ENCODE results near the gene TSHZ2.

TSHZ2 gene

GRCh38 chr20:53322651-53323050 lies 350.5 kb downstream of the TSHZ2 start:
- TF ChIP-seq ZBTB7A (IDR thresholded peaks at IDR 0.05; ENCODE audit: low read depth) (no peak), TCF12 (IDR thresholded peaks at IDR 0.05; ENCODE audit: low read depth) (no peak), CEBPB (IDR thresholded peaks at IDR 0.05) (no peak), FOXM1 (IDR thresholded peaks at IDR 0.05; ENCODE audit: borderline replicate concordance, low read depth) (no peak), TEAD4 (IDR thresholded peaks at IDR 0.05) (no peak), TAF1 (IDR thresholded peaks at IDR 0.05; ENCODE audit: low read depth) (no peak)
- TF ChIP-seq, protein P1, sequence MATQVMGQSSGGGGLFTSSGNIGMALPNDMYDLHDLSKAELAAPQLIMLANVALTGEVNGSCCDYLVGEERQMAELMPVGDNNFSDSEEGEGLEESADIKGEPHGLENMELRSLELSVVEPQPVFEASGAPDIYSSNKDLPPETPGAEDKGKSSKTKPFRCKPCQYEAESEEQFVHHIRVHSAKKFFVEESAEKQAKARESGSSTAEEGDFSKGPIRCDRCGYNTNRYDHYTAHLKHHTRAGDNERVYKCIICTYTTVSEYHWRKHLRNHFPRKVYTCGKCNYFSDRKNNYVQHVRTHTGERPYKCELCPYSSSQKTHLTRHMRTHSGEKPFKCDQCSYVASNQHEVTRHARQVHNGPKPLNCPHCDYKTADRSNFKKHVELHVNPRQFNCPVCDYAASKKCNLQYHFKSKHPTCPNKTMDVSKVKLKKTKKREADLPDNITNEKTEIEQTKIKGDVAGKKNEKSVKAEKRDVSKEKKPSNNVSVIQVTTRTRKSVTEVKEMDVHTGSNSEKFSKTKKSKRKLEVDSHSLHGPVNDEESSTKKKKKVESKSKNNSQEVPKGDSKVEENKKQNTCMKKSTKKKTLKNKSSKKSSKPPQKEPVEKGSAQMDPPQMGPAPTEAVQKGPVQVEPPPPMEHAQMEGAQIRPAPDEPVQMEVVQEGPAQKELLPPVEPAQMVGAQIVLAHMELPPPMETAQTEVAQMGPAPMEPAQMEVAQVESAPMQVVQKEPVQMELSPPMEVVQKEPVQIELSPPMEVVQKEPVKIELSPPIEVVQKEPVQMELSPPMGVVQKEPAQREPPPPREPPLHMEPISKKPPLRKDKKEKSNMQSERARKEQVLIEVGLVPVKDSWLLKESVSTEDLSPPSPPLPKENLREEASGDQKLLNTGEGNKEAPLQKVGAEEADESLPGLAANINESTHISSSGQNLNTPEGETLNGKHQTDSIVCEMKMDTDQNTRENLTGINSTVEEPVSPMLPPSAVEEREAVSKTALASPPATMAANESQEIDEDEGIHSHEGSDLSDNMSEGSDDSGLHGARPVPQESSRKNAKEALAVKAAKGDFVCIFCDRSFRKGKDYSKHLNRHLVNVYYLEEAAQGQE (IDR thresholded peaks at IDR 0.05; ENCODE audit: low read depth), result no peak

DNA sequence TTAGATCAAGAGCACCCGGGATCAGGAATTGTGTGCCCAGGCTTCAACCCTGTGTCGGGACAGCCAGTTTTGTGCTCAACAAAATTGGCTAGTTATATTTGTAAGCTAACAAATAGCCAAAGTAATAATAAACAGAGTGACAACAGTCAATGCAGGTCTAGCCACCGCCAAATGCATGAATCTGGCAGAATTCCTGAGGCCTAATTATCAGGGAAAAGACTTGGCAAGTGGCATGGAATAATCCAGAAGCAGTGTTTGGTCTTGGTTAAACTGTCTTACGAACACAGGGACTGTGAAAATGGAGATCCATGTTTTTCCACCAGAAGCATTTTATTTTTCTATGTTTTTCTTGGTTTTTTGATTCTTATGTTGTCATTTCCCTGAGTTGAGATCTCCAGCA lies 352.7 kb downstream of the TSHZ2 start:
- TF ChIP-seq YY1 (IDR thresholded peaks at IDR 0.05; ENCODE audit: low read depth) (no peak), USF1 (IDR thresholded peaks at IDR 0.05) (no peak), RAD21 (IDR thresholded peaks at IDR 0.05; ENCODE audit: low read depth) (no peak), TCF12 (IDR thresholded peaks at IDR 0.05; ENCODE audit: low read depth) (no peak), NFIC (IDR thresholded peaks at IDR 0.05) (no peak), TAF1 (IDR thresholded peaks at IDR 0.05; ENCODE audit: low read depth) (no peak), EGR1 (IDR thresholded peaks at IDR 0.05) (no peak), TEAD4 (IDR thresholded peaks at IDR 0.05) (no peak), EP300 (IDR thresholded peaks at IDR 0.05; ENCODE audit: borderline replicate concordance) (no peak), ZBTB7A (IDR thresholded peaks at IDR 0.05; ENCODE audit: low read depth) (no peak), FOXM1 (IDR thresholded peaks at IDR 0.05; ENCODE audit: borderline replicate concordance, low read depth) (no peak), CEBPB (IDR thresholded peaks at IDR 0.05) (no peak), CREB1 (IDR thresholded peaks at IDR 0.05; ENCODE audit: low read depth) (no peak)
- TF ChIP-seq, protein P2, sequence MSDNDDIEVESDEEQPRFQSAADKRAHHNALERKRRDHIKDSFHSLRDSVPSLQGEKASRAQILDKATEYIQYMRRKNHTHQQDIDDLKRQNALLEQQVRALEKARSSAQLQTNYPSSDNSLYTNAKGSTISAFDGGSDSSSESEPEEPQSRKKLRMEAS (IDR thresholded peaks at IDR 0.05), result no peak
- TF ChIP-seq, protein P1 (IDR thresholded peaks at IDR 0.05; ENCODE audit: low read depth), result no peak

DNA sequence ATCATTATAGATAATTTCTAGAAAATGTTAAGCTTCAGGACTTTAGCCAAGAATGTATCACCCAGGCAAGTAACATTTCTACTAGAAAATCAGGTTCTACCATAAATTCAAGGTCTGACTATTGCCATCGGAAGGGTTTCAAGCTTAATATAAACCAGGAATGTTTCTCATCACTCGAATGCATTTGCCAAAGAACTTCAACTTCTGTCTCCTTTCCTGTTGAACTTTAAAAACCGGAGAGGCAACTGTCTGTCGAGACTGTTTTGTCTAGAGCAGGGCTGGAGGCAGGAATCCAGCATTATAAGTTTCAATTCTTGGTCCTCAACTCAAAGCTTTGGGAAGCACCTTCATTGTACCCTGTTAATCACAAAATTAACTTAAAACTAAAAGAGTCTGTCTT lies 356.8 kb downstream of the TSHZ2 start:
- TF ChIP-seq ZBTB7A (IDR thresholded peaks at IDR 0.05; ENCODE audit: low read depth), result no peak

GRCh38 chr20:53329781-53330180 lies 357.6 kb downstream of the TSHZ2 start:
- TF ChIP-seq EP300 (IDR thresholded peaks at IDR 0.05; ENCODE audit: borderline replicate concordance) (no peak), TEAD4 (IDR thresholded peaks at IDR 0.05) (no peak), ZBTB7A (IDR thresholded peaks at IDR 0.05; ENCODE audit: low read depth) (no peak), FOXM1 (IDR thresholded peaks at IDR 0.05; ENCODE audit: borderline replicate concordance, low read depth) (no peak), USF1 (IDR thresholded peaks at IDR 0.05) (no peak), TCF12 (IDR thresholded peaks at IDR 0.05; ENCODE audit: low read depth) (no peak), NFIC (IDR thresholded peaks at IDR 0.05) (no peak), YY1 (IDR thresholded peaks at IDR 0.05; ENCODE audit: low read depth) (no peak), EGR1 (IDR thresholded peaks at IDR 0.05) (no peak)

DNA sequence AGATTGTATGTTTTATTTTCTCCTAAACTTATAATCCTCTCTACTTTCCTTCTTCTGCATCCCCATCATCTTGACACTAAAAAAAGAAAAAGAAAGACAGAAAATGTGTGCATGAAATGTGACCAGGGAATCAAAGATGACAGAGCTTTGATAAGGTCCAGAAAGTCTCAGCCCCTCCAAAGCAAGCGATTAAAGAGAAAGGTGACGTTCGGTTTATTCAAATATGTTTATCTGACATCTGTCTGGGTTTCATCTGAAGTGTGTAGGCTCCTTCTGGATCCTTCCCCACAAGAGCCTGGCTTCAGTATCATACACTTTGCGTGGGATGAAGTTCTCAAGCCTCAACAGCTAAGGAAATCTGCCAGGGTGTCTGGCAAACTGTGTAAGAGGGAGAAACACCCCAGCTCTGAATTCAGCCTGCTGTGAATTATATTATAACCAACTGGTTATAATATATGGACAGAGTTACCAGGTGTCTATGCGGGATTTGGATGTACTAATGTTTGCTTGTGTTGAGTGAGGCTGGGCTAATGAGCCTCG lies 358.5 kb downstream of the TSHZ2 start:
- TF ChIP-seq TEAD4 (IDR thresholded peaks at IDR 0.05) (no peak), EP300 (IDR thresholded peaks at IDR 0.05; ENCODE audit: borderline replicate concordance) (no peak), CREB1 (IDR thresholded peaks at IDR 0.05; ENCODE audit: low read depth) (no peak), CEBPB (IDR thresholded peaks at IDR 0.05) (no peak), TAF1 (IDR thresholded peaks at IDR 0.05; ENCODE audit: low read depth) (no peak), USF1 (IDR thresholded peaks at IDR 0.05) (no peak), YY1 (IDR thresholded peaks at IDR 0.05; ENCODE audit: low read depth) (no peak), EGR1 (IDR thresholded peaks at IDR 0.05) (no peak), FOXM1 (IDR thresholded peaks at IDR 0.05; ENCODE audit: borderline replicate concordance, low read depth) (no peak), TCF12 (IDR thresholded peaks at IDR 0.05; ENCODE audit: low read depth) (no peak), NFIC (IDR thresholded peaks at IDR 0.05) (no peak), RAD21 (IDR thresholded peaks at IDR 0.05; ENCODE audit: low read depth) (no peak), ZBTB7A (IDR thresholded peaks at IDR 0.05; ENCODE audit: low read depth) (no peak)
- TF ChIP-seq, protein P1 (IDR thresholded peaks at IDR 0.05; ENCODE audit: low read depth), result no peak
- TF ChIP-seq, protein P2 (IDR thresholded peaks at IDR 0.05), result no peak

Data from Ishikawa (cell line).